ENCODE data around the gene KMT2B. TPM values are rescaled to one million over a fixed set of nuclear protein-coding genes. Genes with fewer than 3 reads are reported as not detected.
A peak's percentile ranks its signal among the peaks of the same experiment; 100 is the strongest.

The KMT2B gene
- total and polyA plus RNA-seq, 8 donors: 16.7 to 59.9 (median 24.2) TPM

DNA sequence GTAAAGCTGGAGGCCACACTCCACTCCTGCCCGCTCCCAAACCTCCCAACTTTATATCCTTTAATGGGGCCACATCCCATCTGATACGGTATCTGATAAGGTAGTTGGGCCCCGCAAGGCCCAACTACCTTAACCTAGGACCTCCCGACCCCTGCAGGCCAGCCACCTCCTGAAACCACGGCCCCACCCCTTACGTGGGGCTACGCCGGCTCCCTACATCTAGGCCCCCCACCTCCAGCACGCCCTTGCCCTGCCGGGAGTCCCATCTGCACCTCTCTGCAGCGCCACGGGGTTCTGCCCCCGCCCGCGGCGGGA, 22.3 kb downstream of the KMT2B start:
- H3K27ac ChIP-seq: peak overlapping the region; percentile 42 to 80 (median 78)
- H3K9me3 ChIP-seq: no peaks in the 10 kb centered on the region
- H3K27me3 ChIP-seq: no peaks in the 10 kb centered on the region
- peaks cover 4 to 10% (median 7%) of the 10 kb centered on the region in 3 donors for H3K4me1 ChIP-seq
- H3K36me3 ChIP-seq: peaks cover 0 to 10% (median 5%) of the 10 kb centered on the region in 3 donors
- FAIRE-seq (no peak), DNase-seq (no peak), ATAC-seq (peak in 1 of 4 donors; percentile 2)
- TF ChIP-seq, protein P1, sequence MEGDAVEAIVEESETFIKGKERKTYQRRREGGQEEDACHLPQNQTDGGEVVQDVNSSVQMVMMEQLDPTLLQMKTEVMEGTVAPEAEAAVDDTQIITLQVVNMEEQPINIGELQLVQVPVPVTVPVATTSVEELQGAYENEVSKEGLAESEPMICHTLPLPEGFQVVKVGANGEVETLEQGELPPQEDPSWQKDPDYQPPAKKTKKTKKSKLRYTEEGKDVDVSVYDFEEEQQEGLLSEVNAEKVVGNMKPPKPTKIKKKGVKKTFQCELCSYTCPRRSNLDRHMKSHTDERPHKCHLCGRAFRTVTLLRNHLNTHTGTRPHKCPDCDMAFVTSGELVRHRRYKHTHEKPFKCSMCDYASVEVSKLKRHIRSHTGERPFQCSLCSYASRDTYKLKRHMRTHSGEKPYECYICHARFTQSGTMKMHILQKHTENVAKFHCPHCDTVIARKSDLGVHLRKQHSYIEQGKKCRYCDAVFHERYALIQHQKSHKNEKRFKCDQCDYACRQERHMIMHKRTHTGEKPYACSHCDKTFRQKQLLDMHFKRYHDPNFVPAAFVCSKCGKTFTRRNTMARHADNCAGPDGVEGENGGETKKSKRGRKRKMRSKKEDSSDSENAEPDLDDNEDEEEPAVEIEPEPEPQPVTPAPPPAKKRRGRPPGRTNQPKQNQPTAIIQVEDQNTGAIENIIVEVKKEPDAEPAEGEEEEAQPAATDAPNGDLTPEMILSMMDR (IDR thresholded peaks at IDR 0.05): no peak
- peak overlapping the region; percentile 27 to 60 (median 54) for H3K4me3 ChIP-seq
- 2 to 3% methylated on average over 16 of the region's 16 CpGs for WGBS, 2 donors
- intact Hi-C loops (cut with DNase I): no loop called here

DNA sequence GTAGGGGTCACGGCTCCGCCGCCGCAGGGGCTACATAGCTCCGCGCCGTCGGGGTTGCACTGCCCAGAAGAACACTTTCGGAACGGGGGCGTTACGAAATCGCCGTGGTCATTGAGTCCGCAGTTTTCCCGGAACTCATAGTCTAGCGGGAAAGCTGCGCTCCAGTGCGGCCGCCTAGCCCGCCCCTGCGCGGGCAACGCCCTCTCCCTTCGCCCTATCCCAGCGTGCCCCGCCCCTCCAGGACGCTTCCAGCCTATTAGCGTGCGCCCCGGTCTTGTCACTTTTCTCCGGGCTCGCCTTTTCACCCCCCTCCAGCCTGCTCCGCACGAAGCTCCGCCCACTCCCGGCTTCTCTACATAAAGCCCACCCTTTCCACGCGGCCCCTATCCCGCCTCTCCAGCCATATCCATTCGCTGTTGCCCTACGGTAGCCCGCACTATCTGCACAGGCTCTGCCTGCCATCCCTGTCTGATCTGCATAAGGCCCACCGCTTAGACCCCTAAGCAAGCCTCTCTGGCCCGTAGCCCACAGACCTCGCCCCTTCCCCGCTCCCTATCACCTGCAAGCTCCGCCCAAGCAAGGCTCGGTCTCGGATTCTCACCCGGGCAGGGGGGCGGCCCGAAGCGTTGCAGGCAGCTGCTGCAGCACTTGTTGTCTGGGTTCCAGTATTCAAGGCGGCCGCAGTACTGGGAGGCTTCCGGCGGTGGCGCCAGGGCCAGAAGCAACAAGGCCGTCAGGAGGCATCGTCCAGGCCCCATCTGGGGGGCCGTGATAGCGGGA, 22.8 kb downstream of the KMT2B start:
- TF ChIP-seq, protein P1 (IDR thresholded peaks at IDR 0.05): no peak
- peaks cover 0 to 10% (median 5%) of the 10 kb centered on the region in 3 donors for H3K36me3 ChIP-seq
- peak overlapping the region; percentile 27 to 60 (median 54) for H3K4me3 ChIP-seq
- H3K27me3 ChIP-seq: no peaks in the 10 kb centered on the region
- intact Hi-C loops (cut with DNase I): no loop called here
- peak overlapping the region; percentile 78 to 85 (median 82) for H3K27ac ChIP-seq
- peak; percentile 77 to 88 (median 82) for ATAC-seq
- peak; percentile 96 to 99 (median 98) for DNase-seq
- H3K9me3 ChIP-seq: no peaks in the 10 kb centered on the region
- WGBS, 2 donors: 0 to 1% methylated on average over 59 to 63 of the region's 63 CpGs
- FAIRE-seq: no peak
- peaks cover 4 to 10% (median 7%) of the 10 kb centered on the region in 3 donors for H3K4me1 ChIP-seq

DNA sequence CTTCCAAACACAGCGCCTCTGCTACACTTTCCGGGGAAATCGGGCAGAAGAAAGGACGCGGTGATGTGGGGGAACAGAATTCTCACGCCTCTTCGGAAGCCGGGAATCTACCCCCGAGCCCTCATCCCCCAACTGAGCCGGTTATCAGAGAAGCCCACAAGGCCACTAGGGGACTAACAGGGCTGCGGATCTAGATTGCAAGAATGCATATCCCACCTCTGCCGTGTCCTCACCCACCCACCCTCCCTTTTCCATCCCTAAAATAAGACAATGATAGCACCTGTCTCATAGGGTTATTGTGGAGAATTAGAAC, 23.4 kb downstream of the KMT2B start:
- Histone ChIP-seq H3K27ac (peak overlapping the region; percentile 78 to 85 (median 82)), H3K4me1 (peaks cover 4 to 10% (median 8%) of the 10 kb centered on the region in 3 donors), H3K4me3 (peak overlapping the region; percentile 26 to 60 (median 41)), H3K36me3 (peaks cover 0 to 10% (median 5%) of the 10 kb centered on the region in 3 donors), H3K27me3 (no peaks in the 10 kb centered on the region), H3K9me3 (no peaks in the 10 kb centered on the region)
- 3 to 4% methylated on average over 12 of the region's 12 CpGs for WGBS, 2 donors
- ATAC-seq (no peak), DNase-seq (no peak), FAIRE-seq (no peak)
- intact Hi-C loops (cut with DNase I): no loop called here
- TF ChIP-seq, protein P1 (IDR thresholded peaks at IDR 0.05): no peak

DNA sequence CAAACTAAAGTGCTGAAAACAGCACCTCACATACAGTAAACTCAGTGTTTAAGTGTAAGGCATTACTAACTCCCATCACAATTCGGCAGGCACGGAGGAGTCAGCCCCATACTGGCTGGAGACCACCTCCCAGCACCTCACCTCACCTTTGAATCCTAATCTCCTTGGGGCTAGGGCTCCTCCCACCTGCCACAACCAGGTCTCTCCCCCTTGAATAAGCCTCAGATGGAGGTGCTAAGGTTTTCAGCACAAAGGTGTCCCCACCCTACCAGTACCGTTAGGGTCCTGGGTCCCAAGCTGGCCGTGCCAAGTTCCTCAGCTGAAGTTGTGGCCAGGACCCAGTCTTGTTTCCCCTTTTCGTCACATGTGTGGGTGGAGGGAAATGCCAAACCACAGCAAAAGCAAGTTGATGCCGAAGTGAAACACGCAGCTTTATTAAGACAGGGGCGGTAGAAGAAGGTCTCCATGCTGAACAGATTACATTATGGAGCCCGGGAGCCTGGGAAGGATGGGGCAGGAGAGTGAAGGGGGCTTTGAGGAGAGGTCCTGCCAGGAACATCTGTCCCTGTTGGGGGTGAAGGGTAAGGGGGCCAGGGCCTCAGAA, 24.4 kb downstream of the KMT2B start, which contains the start of gene IGFLR1:
Gene IGFLR1 (minus strand): TSS at position 332 of the 604 bp plus-strand sequence. CDS start 1,272 bp downstream, outside the sequence.
- Histone ChIP-seq H3K9me3 (no peaks in the 10 kb centered on the region), H3K4me1 (peaks cover 4 to 13% (median 10%) of the 10 kb centered on the region in 3 donors), H3K36me3 (peaks cover 0 to 5% (median 3%) of the 10 kb centered on the region in 3 donors), H3K27me3 (no peaks in the 10 kb centered on the region), H3K4me3 (peak within 1 kb of the TSS in 2 of 4 donors; percentile 55 to 60), H3K27ac (peak within 1 kb of the TSS; percentile 78 to 85 (median 82))
- TF ChIP-seq, protein P1 (IDR thresholded peaks at IDR 0.05): no peak
- ATAC-seq (no peak), DNase-seq (peak in 1 of 6 donors; percentile 30), FAIRE-seq (no peak)
- 84 to 91% methylated on average over 9 of the region's 9 CpGs for WGBS, 2 donors
- intact Hi-C loops (cut with DNase I): no loop called here
